ENCODE measurements around the gene CDON. TPM values are rescaled to one million over a fixed set of nuclear protein-coding genes. Genes with fewer than 3 reads are reported as not detected.

The CDON gene
- total and polyA plus RNA-seq, 4 experiments from 2014 or later = 0.03 to 3.1 (median 1.6) TPM

DNA sequence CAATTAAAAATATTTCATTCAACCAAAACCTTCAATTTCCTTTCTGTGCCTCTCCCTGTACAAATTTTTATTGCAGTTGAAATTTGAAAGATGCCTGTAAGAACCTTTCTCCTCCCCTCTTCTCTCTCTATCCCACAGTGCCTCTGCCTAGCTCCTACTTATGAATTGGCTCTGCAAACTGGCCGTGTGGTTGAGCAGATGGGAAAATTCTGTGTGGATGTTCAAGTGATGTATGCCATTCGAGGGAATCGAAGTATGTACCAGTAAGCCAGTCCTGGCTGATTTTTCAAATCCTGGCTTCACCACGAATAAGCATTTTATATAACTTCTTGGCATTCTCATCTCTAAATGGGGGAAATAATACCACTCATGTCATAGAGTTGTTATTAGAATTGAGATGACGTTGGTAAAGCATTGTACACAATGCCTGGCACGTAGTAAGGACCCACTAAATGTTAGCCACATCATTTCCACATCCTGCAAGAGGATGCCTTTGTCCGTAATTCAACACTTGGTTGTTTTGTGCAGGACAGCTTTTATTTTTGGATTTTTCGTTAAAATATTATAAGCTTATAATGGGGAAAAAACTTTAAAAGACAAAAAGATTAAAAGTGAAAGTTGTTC lies 152.3 kb downstream of the CDON start:
- H3K27ac Mint-ChIP-seq = no peak overlapping the region
- no peaks in the 10 kb centered on the region for H3K36me3 ChIP-seq (ENCODE audit: insufficient read depth, low read length)
- H3K27me3 Mint-ChIP-seq = peaks cover 20 to 27% of the 10 kb centered on the region in 2 donors
- no peak overlapping the region for H3K4me3 ChIP-seq (ENCODE audit: low read length in 2 of 2)
- no peak for DNase-seq
- H3K9me3 ChIP-seq (ENCODE audit: control insufficient read depth in 1 of 2, low read length in 2 of 2) = no peaks in the 10 kb centered on the region
- no peak overlapping the region for H3K4me3 Mint-ChIP-seq
- intact Hi-C loops (cut with micrococcal nuclease) = no loop called here
- H3K4me1 ChIP-seq (ENCODE audit: insufficient read depth, low read length) = no peaks in the 10 kb centered on the region
- H3K4me1 Mint-ChIP-seq = peaks cover 0 to 5% (median under 1%) of the 10 kb centered on the region in 4 donors
- ChIA-PET CTCF (ENCODE audit: partially characterized antibody) (interaction anchor here (1.1 to 2.2 kb wide), 4 partner anchors 13 to 32 kb away, joined by 3 to 6 read pairs (median 4); no protein-coding TSS in a partner anchor), POLR2A (ENCODE audit: partially characterized antibody) (no interaction called here)
- H3K9me3 Mint-ChIP-seq = peaks cover 0 to 1% (median 0%) of the 10 kb centered on the region in 8 donors
- H3K27me3 ChIP-seq (ENCODE audit: insufficient read depth, low read length) = peaks cover 4% of the 10 kb centered on the region
- H3K27ac ChIP-seq (ENCODE audit: low read depth, low read length) = no peak overlapping the region
- H3K36me3 Mint-ChIP-seq = no peaks in the 10 kb centered on the region

Other genes with a start within 250 kb of the CDON start
- not detected for gene PATE4, start 229.6 kb downstream of the CDON start, total RNA-seq
- not detected for gene PATE4, start 229.6 kb downstream of the CDON start, polyA plus RNA-seq
- 1 to 10 TPM; 8.1 to 8.2 TPM for gene HYLS1, start 175.2 kb downstream of the CDON start, total RNA-seq
- gene HYLS1, start 175.2 kb downstream of the CDON start, polyA plus RNA-seq = 1 to 10 TPM; 8.9 to 9.6 TPM
- 10 to 100 TPM; 12.4 to 12.6 TPM for gene PUS3, start 159.7 kb downstream of the CDON start, total RNA-seq
- gene PUS3, start 159.7 kb downstream of the CDON start, polyA plus RNA-seq = 10 to 100 TPM in 1 of 2 donors, 1 to 10 TPM in 1; 5.3 to 11.9 TPM
- gene DDX25, start 158.4 kb downstream of the CDON start, total RNA-seq = not detected
- gene DDX25, start 158.4 kb downstream of the CDON start, polyA plus RNA-seq = not detected
- not detected for gene VSIG10L2, start 116.8 kb downstream of the CDON start, total RNA-seq
- not detected for gene VSIG10L2, start 116.8 kb downstream of the CDON start, polyA plus RNA-seq
- gene RPUSD4, start 148.8 kb upstream of the CDON start, total RNA-seq = 10 to 100 TPM; 39.3 to 41.2 TPM
- gene RPUSD4, start 148.8 kb upstream of the CDON start, polyA plus RNA-seq = 10 to 100 TPM; 18.5 to 19.8 TPM
- gene FAM118B, start 148.9 kb upstream of the CDON start, total RNA-seq = 10 to 100 TPM; 12.6 to 13.2 TPM
- gene FAM118B, start 148.9 kb upstream of the CDON start, polyA plus RNA-seq = 10 to 100 TPM in 1 of 2 donors, 1 to 10 TPM in 1; 8.4 to 13.7 TPM
- 100 to 1,000 TPM; 171 to 176 TPM for gene SRPRA, start 206.0 kb upstream of the CDON start, total RNA-seq
- 100 to 1,000 TPM; 132 to 146 TPM for gene SRPRA, start 206.0 kb upstream of the CDON start, polyA plus RNA-seq
- 10 to 100 TPM; 30.5 to 32.5 TPM for gene FOXRED1, start 206.3 kb upstream of the CDON start, total RNA-seq
- gene FOXRED1, start 206.3 kb upstream of the CDON start, polyA plus RNA-seq = 10 to 100 TPM; 18.7 to 27.3 TPM
- 10 to 100 TPM; 25.4 to 27.4 TPM for gene TIRAP, start 220.2 kb upstream of the CDON start, total RNA-seq
- 10 to 100 TPM in 1 of 2 donors, 1 to 10 TPM in 1; 5.9 to 12.8 TPM for gene TIRAP, start 220.2 kb upstream of the CDON start, polyA plus RNA-seq
- 10 to 100 TPM; 20.2 to 21.2 TPM for gene DCPS, start 241.2 kb upstream of the CDON start, total RNA-seq
- 10 to 100 TPM; 40.3 to 48.0 TPM for gene DCPS, start 241.2 kb upstream of the CDON start, polyA plus RNA-seq